B cell (primary cell): ENCODE data around the gene NAV2.

Experiments
- CTCF ChIP-seq: fragments of 200-600 bp; IDR thresholded peaks from one replicate; pipeline ENCODE4 v1.8.0; 2022; ENCODE audit warnings: antibody characterized with exemption, mild to moderate bottlenecking
- EZH2 ChIP-seq: IDR thresholded peaks from 2 replicates; pipeline ENCODE4 v1.6.1; 2012; ENCODE audit warnings: borderline replicate concordance, low read depth, mild to moderate bottlenecking, moderate library complexity, low read length; ENCODE audit not compliant: insufficient read depth, poor library complexity, severe bottlenecking

- TF ChIP-seq CTCF (no peak), EZH2 (no peak)
These were observed 149.5 kb downstream of the NAV2 start for GRCh38 chr11:19862091-19862490.
